Fibroblast of pulmonary artery (primary cell): ENCODE results near the gene NYNRIN.
"Not testable (repeated sequence)": the region's sequence is repeated elsewhere in the genome, so short reads cannot be mapped to it uniquely, and the experiment has no call there.

Experiments used
- DNase-seq: peaks from one replicate; pipeline ENCODE4 v3.0.0-alpha.2; 2010; ENCODE audit warnings: low read depth
- H3K4me3 ChIP-seq: replicated peaks from 2 replicates; pipeline ENCODE4 v1.5.1; 2011; ENCODE audit warnings: low read depth, mild to moderate bottlenecking, control low read depth, low read length, moderate library complexity
- TF ChIP-seq, protein P1 (sequence below): IDR thresholded peaks from 2 replicates; pipeline ENCODE4 v1.5.1; 2011; ENCODE audit warnings: mild to moderate bottlenecking, control low read depth, low read length, inconsistent platforms; ENCODE audit errors: missing control alignments

NYNRIN gene

DNA sequence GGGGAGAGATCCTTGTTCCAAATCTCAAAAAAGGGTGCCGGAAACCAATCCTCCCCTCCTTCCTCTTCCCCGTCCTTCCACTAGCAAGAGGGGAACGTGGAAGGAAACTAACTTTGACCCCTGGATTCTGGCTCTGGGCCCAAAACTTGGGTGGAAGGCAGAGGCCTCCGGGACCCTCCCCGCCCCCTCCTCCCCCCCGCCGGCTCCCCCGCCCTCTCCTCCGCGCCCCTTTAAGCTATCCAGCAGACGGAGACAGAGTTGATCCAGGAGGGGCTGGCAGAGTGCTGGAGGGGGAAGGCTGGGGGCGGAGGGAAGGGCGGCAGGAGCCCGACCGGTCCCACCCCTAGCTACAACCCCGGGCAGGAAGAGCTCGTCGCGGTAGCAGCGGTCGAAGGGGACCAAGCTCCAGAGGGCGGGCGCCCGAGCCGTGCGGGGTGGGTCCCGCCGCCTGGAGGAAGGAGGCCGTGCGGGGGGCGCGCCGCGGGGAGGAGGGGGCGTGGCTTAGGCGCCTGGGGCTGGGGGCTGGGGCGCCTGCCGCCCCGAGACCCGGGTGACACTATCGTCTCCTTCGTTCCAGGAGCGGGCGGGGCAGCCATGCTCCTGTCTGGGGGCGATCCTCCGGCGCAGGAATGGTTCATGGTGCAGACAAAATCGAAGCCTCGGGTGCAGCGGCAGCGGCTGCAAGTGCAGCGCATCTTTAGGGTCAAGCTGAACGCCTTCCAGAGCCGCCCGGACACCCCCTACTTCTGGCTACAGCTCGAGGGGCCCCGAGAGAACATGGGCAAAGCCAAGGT is at the start of gene NYNRIN:
NYNRIN (plus strand) TSS at position 351 of the 794 bp plus-strand sequence; CDS start at position 595, 244 bp downstream.
- TF ChIP-seq, protein P1, sequence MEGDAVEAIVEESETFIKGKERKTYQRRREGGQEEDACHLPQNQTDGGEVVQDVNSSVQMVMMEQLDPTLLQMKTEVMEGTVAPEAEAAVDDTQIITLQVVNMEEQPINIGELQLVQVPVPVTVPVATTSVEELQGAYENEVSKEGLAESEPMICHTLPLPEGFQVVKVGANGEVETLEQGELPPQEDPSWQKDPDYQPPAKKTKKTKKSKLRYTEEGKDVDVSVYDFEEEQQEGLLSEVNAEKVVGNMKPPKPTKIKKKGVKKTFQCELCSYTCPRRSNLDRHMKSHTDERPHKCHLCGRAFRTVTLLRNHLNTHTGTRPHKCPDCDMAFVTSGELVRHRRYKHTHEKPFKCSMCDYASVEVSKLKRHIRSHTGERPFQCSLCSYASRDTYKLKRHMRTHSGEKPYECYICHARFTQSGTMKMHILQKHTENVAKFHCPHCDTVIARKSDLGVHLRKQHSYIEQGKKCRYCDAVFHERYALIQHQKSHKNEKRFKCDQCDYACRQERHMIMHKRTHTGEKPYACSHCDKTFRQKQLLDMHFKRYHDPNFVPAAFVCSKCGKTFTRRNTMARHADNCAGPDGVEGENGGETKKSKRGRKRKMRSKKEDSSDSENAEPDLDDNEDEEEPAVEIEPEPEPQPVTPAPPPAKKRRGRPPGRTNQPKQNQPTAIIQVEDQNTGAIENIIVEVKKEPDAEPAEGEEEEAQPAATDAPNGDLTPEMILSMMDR: no peak
- peak; percentile 65 for DNase-seq
- H3K4me3 ChIP-seq: peak within 1 kb of the TSS; percentile 72

DNA sequence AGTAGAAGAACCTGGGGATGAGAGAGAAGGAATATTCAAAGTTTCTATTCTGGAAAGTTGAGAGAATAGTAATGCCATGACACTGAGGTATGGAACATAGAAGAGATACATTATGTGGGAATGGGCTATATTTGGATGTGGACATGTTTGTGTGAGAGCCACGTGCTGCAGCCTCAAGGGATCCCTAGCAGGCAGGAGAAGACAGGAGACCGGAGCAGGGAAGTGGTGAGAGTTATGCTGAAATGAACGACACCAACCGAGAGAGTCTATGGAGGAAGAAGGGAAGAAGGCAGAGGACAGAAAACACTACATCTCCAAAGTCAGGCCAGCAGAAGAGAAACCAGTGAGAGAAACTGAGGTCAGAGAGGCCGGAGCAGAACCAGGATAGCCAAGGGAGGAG is 49.1 kb upstream of the NYNRIN start:
- no peak overlapping the region for H3K4me3 ChIP-seq
- no peak for DNase-seq
- TF ChIP-seq, protein P1: no peak

DNA sequence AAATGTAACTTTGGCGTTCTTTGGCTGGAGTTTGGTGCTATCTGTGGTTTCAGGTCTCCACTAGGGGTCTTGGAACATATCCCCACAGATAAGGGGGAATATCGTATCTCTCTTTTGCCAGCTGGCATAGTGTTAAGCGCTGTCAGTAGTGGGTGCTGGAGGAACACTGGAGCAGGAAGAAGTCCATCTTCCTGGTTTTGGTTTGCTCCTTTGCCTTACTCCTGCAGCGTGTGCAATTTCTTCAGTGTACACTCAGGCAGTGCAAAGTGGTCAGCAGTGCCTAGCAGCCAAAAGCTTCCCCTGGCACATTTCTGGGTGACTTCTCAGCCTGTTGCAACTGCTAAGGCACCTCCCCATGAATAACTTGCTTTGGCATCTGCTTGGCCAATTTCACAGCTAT is 47.3 kb upstream of the NYNRIN start:
- no peak overlapping the region for H3K4me3 ChIP-seq
- DNase-seq: peak; percentile 41
- TF ChIP-seq, protein P1: no peak

DNA sequence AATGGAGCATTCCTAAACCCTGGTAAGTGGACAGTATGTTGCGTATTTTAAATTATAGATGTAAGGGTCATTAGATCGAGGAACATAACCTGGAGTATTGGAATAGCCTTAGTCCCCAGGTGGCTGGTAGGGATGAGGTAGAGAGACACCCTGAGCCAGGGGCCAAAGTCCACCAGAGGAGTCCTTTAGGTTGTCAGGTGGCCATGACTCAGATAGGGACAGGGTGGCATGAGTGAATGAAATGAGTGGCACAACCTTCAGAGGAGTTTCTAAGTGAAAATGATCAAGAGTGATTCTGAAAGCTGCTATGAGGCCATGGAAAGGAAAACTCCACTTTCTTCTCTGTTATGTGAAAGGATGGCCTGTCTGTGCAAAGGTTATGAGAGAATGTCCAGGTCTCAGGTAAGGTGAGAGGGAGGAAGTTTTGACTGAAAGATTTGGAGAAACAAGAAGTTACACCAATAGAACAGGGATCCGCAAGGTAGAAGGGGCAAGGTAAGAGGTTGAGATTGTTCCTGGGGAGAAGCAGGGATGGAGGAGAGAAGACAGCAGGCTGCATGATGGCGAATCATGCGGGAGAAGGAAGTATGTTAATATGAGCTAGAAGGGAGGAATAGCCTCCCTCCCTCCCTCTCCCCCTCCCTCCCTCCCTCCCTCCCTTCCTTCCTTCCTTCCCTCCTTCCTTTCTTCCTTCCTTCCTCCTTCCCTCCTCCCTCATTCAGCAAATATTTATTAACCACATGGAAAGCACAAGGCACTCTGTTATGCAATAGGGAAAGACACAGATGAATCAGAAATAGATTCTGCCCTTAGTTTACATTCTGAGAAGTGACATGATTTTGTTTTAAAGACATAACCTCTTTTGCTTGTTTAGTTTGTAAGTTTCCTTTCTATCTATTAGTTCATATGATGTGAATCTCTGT is 45.0 kb upstream of the NYNRIN start:
- TF ChIP-seq, protein P1: no peak
- DNase-seq: peak; percentile 63
- no peak overlapping the region for H3K4me3 ChIP-seq

DNA sequence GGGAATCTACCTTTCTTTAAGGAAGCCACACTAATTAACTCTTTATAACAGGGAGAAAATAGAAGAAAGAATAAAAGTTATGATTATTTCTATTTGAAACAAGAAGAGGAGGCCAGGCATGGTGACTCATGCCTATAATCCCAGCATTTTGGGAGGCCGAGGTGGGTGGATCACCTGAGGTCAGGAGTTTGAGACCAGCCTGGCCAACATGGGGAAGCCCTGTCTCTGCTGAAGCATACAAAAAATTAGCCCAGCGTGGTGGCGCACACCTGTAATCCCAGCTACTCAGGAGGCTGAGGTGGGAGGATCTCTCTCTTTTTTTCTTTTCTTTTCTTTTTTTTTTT is 44.3 kb upstream of the NYNRIN start:
- not testable (repeated sequence) for H3K4me3 ChIP-seq, DNase-seq

DNA sequence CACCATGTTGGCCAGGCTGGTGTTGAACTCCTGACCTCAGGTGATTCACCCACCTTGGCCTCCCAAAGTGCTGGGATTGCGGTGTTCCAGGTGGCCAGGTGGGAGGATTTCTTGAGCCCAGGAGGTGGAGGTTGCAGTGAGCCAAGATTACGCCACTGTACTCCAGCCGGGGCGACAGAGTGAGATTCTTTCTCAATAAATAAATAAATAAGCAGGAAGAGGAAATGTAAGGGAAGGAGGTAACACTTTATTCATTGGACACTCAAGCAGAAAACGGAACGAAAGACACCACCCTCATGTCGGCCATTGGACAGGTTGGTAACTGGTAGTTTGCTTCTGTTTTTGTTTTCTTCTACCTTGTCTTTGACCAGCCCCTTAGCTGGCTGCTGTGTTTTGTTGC is 43.8 kb upstream of the NYNRIN start:
- no peak for DNase-seq
- H3K4me3 ChIP-seq: no peak overlapping the region
- TF ChIP-seq, protein P1: no peak

DNA sequence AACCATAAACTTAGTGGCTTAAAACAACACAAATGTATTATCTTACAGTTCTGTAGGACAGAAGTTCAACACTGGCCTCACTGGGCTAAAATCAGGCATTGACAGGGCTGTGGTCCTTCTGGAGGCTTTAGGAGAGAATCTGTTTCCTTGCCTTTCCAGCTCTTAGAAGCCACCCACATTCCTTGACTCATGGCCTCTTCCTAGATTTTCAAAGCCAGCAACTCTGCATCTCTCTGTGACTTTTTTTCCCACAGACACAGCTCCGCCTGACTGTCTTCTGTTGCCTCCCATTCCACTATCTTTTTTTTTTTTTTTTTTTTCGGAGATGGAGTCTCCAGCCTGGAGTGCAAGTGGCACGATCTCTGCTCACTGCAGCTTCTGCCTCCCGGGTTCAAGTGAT is 42.6 kb upstream of the NYNRIN start:
- TF ChIP-seq, protein P1: no peak

More for the DNA sequence above, 42.6 kb upstream of the NYNRIN start:
- no peak overlapping the region for H3K4me3 ChIP-seq
- no peak for DNase-seq
